Duodenal mucosa (tissue), 2 donors: ENCODE measurements around the gene CLEC4M.
"Not testable (repeated sequence)": the region's sequence is repeated elsewhere in the genome, so short reads cannot be mapped to it uniquely, and the experiment has no call there.

Experiments used
- H3K27ac ChIP-seq: one replicate; pipeline ENCODE4 v1.7.0; 2013; ENCODE audit warnings: low read depth, low read length
- H3K27me3 ChIP-seq, 2 donors: one replicate each; pipeline ENCODE4 v1.7.0; 2013; ENCODE audit warnings: low read length in 2 of 2, control low read depth in 1 of 2; ENCODE audit not compliant: insufficient read depth in 2 of 2, control insufficient read depth in 1 of 2
- H3K36me3 ChIP-seq, 2 donors: one replicate each; pipeline ENCODE4 v1.7.0; 2013; ENCODE audit warnings: low read length in 2 of 2, control low read depth in 1 of 2; ENCODE audit not compliant: insufficient read depth in 2 of 2, control insufficient read depth in 1 of 2
- H3K4me1 ChIP-seq, 2 donors: one replicate each; pipeline ENCODE4 v1.7.0; 2013; ENCODE audit warnings: low read length in 2 of 2, control low read depth in 1 of 2; ENCODE audit not compliant: insufficient read depth in 2 of 2, control insufficient read depth in 1 of 2
- H3K4me3 ChIP-seq, 2 donors: one replicate each; pipeline ENCODE4 v1.7.0; 2013; ENCODE audit warnings: low read length in 2 of 2, low read depth in 1 of 2
- H3K9ac ChIP-seq, 2 donors: one replicate each; pipeline ENCODE4 v1.7.0; 2013; ENCODE audit warnings: low read length in 2 of 2, low read depth in 1 of 2
- H3K9me3 ChIP-seq, 2 donors: one replicate each; pipeline ENCODE4 v1.7.0; 2013; ENCODE audit warnings: low read length in 2 of 2, control low read depth in 1 of 2; ENCODE audit not compliant: control insufficient read depth in 1 of 2

The CLEC4M gene

GRCh38 chr19:7787141-7787540 lies 24.1 kb downstream of the CLEC4M start:
- Histone ChIP-seq H3K27me3 (peaks cover 29% of the 10 kb centered on the region in 2 donors), H3K9me3 (no peaks in the 10 kb centered on the region), H3K27ac (no peak overlapping the region), H3K4me1 (no peaks in the 10 kb centered on the region), H3K36me3 (no peaks in the 10 kb centered on the region), H3K9ac (no peak overlapping the region), H3K4me3 (no peak overlapping the region)

DNA sequence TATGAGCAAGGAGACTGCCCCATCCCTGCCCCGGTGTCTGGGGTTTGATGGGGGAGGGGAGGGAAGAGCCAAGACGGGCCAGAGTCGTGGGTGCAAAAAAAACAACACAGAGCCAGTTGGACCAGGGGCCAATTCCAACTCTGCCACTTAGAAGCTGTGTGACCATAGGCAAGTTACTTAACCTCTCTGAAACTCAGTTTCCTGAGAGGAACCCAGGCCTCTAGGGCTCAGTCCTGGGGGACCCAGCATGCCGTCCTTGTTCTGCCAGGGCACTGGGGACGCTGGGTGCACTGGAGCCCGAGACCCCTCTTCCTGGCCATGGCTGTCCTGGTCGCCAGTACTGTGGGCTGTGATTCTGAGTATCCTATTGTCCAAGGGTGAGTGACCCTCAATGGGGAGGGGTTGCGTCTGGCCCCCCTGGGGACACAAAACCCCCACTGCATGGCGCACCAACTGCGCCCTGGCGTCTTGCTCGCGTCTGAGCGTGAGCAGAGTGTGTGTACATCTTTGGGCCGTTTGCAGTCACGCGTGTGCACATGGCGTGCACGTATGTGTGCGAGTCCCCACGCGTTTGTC lies 24.6 kb downstream of the CLEC4M start:
- Histone ChIP-seq H3K4me3 (no peak overlapping the region), H3K27ac (no peak overlapping the region), H3K27me3 (peaks cover 29% of the 10 kb centered on the region in 2 donors), H3K4me1 (no peaks in the 10 kb centered on the region), H3K36me3 (no peaks in the 10 kb centered on the region), H3K9ac (no peak overlapping the region), H3K9me3 (no peaks in the 10 kb centered on the region)

DNA sequence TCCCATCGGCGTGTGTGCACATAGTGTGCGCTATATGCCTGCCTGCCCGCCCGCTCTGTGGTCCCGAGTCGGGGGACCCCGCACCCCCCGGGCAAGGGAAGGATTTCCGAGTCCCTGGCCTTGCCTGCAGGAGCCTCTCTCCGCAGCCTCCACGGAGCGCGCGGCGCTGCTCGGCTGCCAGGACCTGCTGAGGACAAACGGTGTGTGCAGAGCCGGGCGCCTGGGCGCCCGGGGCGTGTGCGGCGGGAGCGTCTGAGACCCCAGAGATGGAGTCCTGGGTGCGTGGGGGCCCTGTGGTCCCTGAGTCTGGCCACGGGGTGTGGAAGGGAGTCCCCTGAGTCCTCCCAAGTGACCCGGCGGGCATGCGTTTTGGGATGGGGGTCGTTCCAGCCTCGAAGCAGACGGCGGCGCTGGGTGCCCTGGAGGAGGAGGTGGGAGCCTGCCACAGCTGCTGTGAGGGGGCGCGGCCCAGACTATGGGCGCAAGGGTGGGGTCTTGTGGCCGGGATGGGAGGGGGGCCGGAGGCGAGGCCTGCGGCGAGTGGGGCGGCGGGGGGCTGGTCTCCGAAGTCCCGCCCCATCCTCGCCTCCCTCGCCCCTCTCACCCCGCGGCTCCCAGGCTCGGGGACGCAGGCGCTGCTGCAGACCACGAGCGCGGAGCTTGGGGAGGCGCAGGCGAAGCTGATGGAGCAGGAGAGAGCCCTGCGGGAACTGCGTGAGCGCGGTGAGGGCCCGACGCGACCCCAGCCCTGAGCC lies 25.3 kb downstream of the CLEC4M start:
- Histone ChIP-seq H3K27ac (no peak overlapping the region), H3K27me3 (peaks cover 27 to 29% of the 10 kb centered on the region in 2 donors), H3K9ac (no peak overlapping the region), H3K9me3 (no peaks in the 10 kb centered on the region), H3K36me3 (no peaks in the 10 kb centered on the region), H3K4me1 (no peaks in the 10 kb centered on the region), H3K4me3 (no peak overlapping the region)

- H3K4me1 ChIP-seq = no peaks in the 10 kb centered on the region
- peaks cover 0 to 2% of the 10 kb centered on the region in 2 donors for H3K9me3 ChIP-seq
- no peak overlapping the region for H3K4me3 ChIP-seq
- H3K9ac ChIP-seq = no peak overlapping the region
- no peaks in the 10 kb centered on the region for H3K36me3 ChIP-seq
- H3K27me3 ChIP-seq = peaks cover 21 to 29% of the 10 kb centered on the region in 2 donors
- H3K27ac ChIP-seq = no peak overlapping the region
These were observed 25.9 kb downstream of the CLEC4M start for GRCh38 chr19:7788933-7789323.

- H3K27ac ChIP-seq = no peak overlapping the region
- no peak overlapping the region for H3K4me3 ChIP-seq
- H3K4me1 ChIP-seq = no peaks in the 10 kb centered on the region
- no peak overlapping the region for H3K9ac ChIP-seq
- no peaks in the 10 kb centered on the region for H3K36me3 ChIP-seq
- peaks cover 21 to 29% of the 10 kb centered on the region in 2 donors for H3K27me3 ChIP-seq
- H3K9me3 ChIP-seq = peaks cover 0 to 2% of the 10 kb centered on the region in 2 donors
These were observed 26.4 kb downstream of the CLEC4M start for GRCh38 chr19:7789447-7789846.

GRCh38 chr19:7790416-7790815 lies 27.4 kb downstream of the CLEC4M start:
- Histone ChIP-seq H3K4me3 (no peak overlapping the region), H3K4me1 (no peaks in the 10 kb centered on the region), H3K9me3 (peaks cover 0 to 2% of the 10 kb centered on the region in 2 donors), H3K9ac (no peak overlapping the region), H3K36me3 (no peaks in the 10 kb centered on the region), H3K27me3 (peaks cover 18 to 29% of the 10 kb centered on the region in 2 donors), H3K27ac (no peak overlapping the region)

- no peak overlapping the region for H3K4me3 ChIP-seq
- H3K36me3 ChIP-seq = no peaks in the 10 kb centered on the region
- peaks cover 0 to 2% of the 10 kb centered on the region in 2 donors for H3K9me3 ChIP-seq
- H3K4me1 ChIP-seq = no peaks in the 10 kb centered on the region
- peaks cover 14 to 24% of the 10 kb centered on the region in 2 donors for H3K27me3 ChIP-seq
- no peak overlapping the region for H3K27ac ChIP-seq
- no peak overlapping the region for H3K9ac ChIP-seq
These were observed 29.2 kb downstream of the CLEC4M start for GRCh38 chr19:7792281-7792680.

- H3K9ac ChIP-seq, H3K4me1 ChIP-seq, H3K27ac ChIP-seq, H3K36me3 ChIP-seq, H3K9me3 ChIP-seq, H3K4me3 ChIP-seq: not testable (repeated sequence)
- H3K27me3 ChIP-seq = peaks cover 11 to 19% of the 10 kb centered on the region in 2 donors
These were observed 29.7 kb downstream of the CLEC4M start for GRCh38 chr19:7792701-7793100.

- Histone ChIP-seq H3K4me1 (no peaks in the 10 kb centered on the region), H3K36me3 (no peaks in the 10 kb centered on the region), H3K27me3 (peaks cover 8 to 12% of the 10 kb centered on the region in 2 donors), H3K27ac (no peak overlapping the region), H3K4me3 (no peak overlapping the region), H3K9ac (no peak overlapping the region), H3K9me3 (peaks cover 0 to 2% of the 10 kb centered on the region in 2 donors)
These were observed 30.4 kb downstream of the CLEC4M start for GRCh38 chr19:7793493-7793892.

- H3K4me3 ChIP-seq = no peak overlapping the region
- H3K36me3 ChIP-seq = no peaks in the 10 kb centered on the region
- H3K9ac ChIP-seq = no peak overlapping the region
- H3K27me3 ChIP-seq = peaks cover 0 to 4% of the 10 kb centered on the region in 2 donors
- H3K27ac ChIP-seq = no peak overlapping the region
- H3K9me3 ChIP-seq = peaks cover 0 to 2% of the 10 kb centered on the region in 2 donors
- H3K4me1 ChIP-seq = peaks cover 0 to 3% of the 10 kb centered on the region in 2 donors
These were observed 32.6 kb downstream of the CLEC4M start for GRCh38 chr19:7795555-7796161.
